ENCODE results near the gene CDHR2.
"Not testable (repeated sequence)": the region's sequence is repeated elsewhere in the genome, so short reads cannot be mapped to it uniquely, and the experiment has no call there.

CDHR2 gene

DNA sequence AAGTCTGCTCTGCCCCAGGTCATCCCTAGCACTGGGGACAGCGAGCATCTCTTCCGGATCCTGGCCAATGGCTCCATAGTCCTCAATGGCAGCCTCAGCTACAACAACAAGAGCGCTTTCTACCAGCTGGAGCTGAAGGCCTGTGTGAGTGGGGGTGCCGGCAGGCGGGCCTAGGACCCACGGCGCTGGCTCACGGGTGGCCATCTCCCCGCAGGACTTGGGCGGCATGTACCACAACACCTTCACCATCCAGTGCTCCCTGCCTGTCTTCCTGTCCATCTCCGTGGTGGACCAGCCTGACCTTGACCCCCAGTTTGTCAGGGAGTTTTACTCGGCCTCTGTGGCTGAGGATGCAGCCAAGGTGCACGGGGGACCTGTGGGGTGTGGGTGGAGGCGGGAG lies 25.9 kb downstream of the CDHR2 start:
- DNase-seq = no peak

DNA sequence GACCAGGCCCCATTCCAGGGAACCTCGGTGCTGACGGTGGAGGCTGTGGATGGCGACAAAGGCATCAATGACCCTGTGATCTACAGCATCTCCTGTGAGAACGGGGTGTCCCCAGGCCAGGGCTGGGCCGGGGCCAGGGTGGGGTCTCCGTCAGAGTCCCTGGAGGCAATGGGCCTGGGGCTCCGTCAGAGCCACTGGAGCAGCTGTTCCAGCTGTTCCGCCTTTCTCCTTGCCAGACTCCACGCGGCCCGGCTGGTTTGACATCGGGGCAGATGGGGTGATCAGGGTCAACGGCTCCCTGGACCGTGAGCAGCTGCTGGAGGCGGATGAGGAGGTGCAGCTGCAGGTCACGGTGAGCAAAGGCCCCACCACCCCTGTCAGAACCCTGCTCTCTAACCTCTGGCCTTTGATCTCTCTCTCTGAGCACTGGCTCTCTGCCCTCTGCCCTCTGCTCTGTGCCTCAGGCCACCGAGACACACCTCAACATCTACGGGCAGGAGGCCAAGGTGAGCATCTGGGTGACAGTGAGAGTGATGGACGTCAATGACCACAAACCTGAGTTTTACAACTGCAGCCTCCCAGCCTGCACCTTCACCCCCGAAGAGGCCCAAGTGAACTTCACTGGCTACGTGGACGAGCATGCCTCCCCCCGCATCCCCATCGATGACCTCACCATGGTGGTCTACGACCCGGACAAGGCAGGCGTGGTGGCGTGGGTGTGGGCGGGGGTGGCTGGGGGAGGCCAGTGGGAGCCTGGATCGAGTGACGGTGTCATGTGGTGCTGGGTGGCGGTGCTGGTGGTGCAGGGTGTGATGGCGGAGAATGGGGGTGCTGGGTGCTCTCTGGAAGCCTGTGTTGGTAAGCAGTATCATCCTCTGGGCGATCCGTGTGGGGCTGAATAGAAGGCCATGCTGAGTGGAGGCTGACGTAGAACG lies 26.6 kb downstream of the CDHR2 start:
- no peak for DNase-seq

GRCh38 chr5:176577312-176578176 lies 28.4 kb downstream of the CDHR2 start:
- DNase-seq = no peak

DNA sequence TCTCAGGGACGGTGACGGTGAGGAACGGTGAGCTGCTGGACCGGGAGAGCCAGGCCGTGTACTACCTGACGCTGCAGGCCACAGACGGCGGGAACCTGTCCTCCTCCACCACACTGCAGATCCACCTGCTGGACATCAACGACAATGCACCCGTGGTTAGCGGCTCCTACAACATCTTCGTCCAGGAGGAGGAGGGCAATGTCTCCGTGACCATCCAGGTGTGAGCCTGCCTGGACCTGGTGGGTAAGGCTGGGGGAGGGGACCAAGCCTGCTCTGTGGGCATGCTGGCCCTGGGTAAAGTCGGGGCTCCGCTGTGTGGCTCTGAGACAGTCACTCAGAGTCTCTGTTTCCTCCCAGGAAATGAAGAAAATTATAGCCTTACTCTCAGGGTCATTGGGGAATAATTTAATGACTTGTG lies 29.3 kb downstream of the CDHR2 start:
- peak; percentile 10 for DNase-seq

DNA sequence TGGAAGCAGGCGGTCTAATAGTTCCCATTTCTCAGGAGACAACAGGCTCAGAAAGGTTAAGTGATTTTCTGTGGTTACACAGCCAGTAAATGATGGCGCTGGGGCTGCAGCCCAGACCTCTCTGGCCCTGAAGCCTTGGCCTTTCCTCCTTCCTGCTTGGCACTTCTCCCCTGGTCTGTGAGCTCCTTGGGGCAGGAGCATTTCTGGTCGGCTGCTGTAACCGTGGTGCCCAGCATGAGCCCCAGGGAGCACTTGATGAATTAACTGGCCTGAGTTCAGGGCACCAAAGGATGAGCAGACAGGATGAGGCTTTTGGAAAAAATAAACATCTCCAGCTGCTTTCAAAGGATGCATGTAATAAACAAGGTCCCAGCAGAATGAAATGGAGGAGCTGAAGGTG lies 30.2 kb downstream of the CDHR2 start:
- DNase-seq = no peak

DNA sequence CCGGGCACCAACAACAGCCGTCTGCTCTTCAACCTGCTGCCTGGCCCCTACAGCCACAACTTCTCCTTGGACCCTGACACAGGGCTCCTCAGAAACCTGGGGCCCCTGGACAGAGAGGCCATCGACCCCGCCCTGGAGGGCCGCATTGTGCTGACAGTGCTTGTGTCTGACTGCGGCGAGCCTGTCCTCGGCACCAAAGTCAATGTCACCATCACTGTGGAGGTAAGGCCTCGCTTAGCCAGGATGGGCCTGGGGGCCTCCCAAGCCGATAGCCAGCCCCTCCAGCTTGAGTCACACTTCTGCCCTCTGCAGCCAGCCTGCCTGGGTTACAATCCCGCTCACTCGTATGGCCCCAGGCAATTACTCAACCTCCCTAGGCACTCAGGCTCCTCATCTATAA lies 32.2 kb downstream of the CDHR2 start:
- DNase-seq = no peak

- no peak for DNase-seq
Observed at GRCh38 chr5:176583076-176583475, 33.9 kb downstream of the CDHR2 start.

GRCh38 chr5:176587398-176587797 lies 38.3 kb downstream of the CDHR2 start:
- no peak for DNase-seq

DNA sequence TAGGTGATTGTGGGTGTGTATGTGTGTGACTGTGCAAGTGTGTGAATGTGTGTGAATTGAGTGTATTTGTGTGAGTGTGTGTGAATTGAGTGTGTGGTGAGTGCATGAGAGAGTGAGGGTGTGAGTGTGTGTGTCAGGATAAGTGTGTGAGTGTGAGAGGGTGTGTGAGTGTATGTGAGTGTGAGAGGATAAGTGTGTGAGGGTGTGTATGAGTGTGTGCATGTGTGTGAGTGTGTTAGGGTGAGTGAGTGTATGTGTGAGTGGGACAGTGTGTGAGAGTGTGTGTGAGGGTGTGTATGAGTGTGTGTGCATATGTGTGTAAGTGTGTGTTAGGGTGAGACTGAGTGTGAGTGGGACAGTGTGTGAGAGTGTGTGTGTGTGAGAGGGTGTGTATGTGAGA lies 39.2 kb downstream of the CDHR2 start:
- DNase-seq = no peak

- DNase-seq = no peak
Observed at GRCh38 chr5:176589039-176589769, 40.1 kb downstream of the CDHR2 start.

- no peak for DNase-seq
Observed at GRCh38 chr5:176590035-176590717, 41.0 kb downstream of the CDHR2 start.

DNA sequence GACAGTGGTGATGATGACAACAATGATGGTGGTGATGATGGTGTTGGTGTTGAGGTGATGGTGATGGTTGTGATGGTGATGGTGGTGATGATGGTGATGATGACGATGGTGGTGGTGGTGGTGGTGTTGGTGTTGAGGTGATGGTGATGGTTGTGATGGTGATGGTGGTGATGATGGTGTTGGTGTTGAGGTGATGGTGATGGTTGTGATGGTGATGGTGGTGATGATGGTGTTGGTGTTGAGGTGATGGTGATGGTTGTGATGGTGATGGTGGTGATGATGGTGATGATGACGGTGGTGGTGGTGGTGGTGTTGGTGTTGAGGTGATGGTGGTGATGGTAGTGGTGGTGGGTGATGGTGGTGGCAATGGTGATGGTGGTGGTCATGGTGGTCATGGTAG lies 42.5 kb downstream of the CDHR2 start:
- not testable (repeated sequence) for DNase-seq

- no peak for DNase-seq
Observed at GRCh38 chr5:176592573-176592972, 43.4 kb downstream of the CDHR2 start.

- DNase-seq = no peak
Observed at GRCh38 chr5:176593273-176593869, 44.2 kb downstream of the CDHR2 start.

DNA sequence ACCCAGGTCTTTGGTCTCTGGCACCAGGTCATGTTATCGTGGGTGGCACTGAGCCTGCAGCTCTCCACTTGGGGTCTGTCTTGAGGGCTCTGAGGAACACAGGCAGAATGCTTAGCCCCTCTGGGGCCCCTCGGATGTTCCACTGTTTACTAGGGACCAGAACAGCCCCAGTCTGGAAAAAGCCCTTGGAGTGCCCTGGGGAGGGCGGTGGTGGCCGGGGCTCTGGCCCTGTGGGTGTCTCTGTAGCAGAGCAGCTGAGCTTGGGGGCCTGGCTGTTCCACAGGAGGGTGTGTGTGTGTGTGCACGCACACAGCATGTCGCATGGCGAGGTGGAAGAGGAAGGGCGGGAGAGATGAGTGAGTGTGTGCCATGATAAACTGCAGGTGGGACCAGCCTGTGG lies 45.4 kb downstream of the CDHR2 start:
- no peak for DNase-seq

- no peak for DNase-seq
Observed at GRCh38 chr5:176595386-176595943, 46.3 kb downstream of the CDHR2 start.

- DNase-seq = no peak
Observed at GRCh38 chr5:176596069-176596644, 47.0 kb downstream of the CDHR2 start.

DNA sequence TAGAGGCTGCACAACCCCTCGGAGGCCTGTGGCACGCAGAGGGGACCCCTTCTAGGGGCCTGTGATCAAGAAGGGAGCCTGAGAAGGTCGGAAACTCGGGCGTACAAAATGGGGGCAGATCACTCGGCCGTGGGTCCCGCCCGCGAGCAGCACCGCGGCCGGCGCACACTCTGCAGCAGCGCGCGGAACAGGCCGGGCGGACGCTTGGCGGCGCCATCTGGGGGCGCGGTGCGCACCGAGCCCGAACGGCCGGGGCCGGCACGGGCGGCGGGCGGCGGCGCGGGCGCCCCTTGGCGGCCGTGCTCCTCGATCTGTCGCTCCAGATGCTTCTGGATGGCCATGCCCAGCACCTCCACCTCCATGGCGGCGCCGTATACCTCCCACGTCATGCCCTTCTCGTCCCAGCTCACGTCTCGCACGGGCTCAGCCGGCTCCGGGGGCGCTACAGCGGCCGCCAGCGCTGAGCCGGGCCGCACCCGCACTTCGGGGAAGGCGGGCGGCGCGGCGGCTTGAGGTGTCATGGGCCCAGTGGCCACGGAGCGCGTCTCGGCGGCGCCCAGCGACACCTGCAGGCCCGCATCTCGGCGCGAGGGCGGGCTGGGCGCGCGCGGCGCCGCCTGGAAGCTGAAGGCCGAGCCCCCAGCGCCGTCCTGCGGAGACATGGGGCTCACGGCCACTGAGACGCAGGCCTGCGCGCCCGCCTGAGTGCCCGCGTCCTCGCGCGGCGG lies 47.7 kb downstream of the CDHR2 start:
- DNase-seq = peak; percentile 50

DNA sequence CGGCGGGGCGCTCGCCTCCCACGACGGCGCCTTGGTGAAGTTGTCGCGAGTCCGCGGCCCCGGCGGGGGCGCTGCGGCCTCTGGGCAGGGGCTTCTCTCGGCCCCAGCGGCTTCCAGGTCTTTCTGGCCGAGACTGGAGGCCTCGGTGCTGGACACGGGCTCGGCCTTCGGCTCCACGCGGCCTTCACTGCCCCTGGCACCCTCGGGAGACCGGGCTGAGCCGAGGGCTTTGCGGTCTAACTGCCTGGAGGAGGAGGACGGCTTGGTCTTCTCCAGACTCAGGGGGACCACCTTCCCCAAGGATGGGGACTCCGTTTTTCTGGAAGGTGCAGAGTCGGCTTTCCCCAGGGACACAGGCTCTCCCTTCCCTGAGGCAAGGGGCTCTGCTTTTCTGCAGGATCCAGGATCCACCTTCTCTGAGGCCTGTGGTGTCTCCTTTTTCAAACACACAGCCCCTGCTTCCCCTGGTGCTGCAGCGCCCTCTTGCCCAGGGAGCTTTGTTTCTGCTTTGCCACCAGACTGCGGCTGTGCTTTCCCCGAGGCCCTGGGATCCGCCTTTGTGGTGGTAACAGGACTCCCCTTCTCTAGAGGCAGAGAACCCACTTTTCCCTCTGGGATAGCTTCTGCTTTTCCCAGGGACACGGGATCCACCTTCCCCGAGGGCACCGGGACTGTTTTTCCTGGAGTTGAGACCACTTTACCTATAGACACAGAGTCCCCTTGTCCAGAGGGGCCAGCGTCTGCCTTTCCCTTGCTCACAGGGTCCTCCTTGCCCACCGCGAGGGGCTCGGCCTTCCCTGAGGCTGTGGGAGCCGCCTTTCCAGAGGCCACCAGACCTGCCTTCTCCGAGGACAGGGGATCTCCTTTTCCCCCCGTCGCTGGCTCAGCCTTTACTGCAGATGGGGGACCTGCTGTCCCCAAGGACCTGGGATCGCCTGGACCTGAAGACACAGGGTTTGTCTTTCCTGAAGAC lies 48.6 kb downstream of the CDHR2 start:
- DNase-seq = no peak

Measured in activated T-cell treated with anti-CD3 and anti-CD28 coated beads for 4 hours (primary cell).